Ishikawa (cell line): Measurements from ENCODE around the gene GLIS2.

Experiments
- CEBPB ChIP-seq: IDR thresholded peaks from 2 replicates; pipeline ENCODE4 v1.6.1; 2012
- CREB1 ChIP-seq: IDR thresholded peaks from 2 replicates; pipeline ENCODE4 v1.6.1; 2012; ENCODE audit warnings: low read depth
- EGR1 ChIP-seq: IDR thresholded peaks from 2 replicates; pipeline ENCODE4 v1.6.1; 2012
- EP300 ChIP-seq: IDR thresholded peaks from 2 replicates; pipeline ENCODE4 v1.6.1; 2012; ENCODE audit warnings: borderline replicate concordance
- FOXM1 ChIP-seq: IDR thresholded peaks from 2 replicates; pipeline ENCODE4 v1.6.1; 2012; ENCODE audit warnings: low read depth, borderline replicate concordance
- NFIC ChIP-seq: IDR thresholded peaks from 2 replicates; pipeline ENCODE4 v1.6.1; 2012
- RAD21 ChIP-seq: IDR thresholded peaks from 2 replicates; pipeline ENCODE4 v1.6.1; 2012; ENCODE audit warnings: low read depth
- TAF1 ChIP-seq: IDR thresholded peaks from 2 replicates; pipeline ENCODE4 v1.6.1; 2012; ENCODE audit warnings: low read depth, mild to moderate bottlenecking
- TCF12 ChIP-seq: IDR thresholded peaks from 2 replicates; pipeline ENCODE4 v1.6.1; 2012; ENCODE audit warnings: low read depth
- TEAD4 ChIP-seq: IDR thresholded peaks from 2 replicates; pipeline ENCODE4 v1.6.1; 2012
- YY1 ChIP-seq: IDR thresholded peaks from 2 replicates; pipeline ENCODE4 v1.6.1; 2012; ENCODE audit warnings: low read depth
- ZBTB7A ChIP-seq: IDR thresholded peaks from 2 replicates; pipeline ENCODE4 v1.6.1; 2012; ENCODE audit warnings: low read depth
- TF ChIP-seq, protein P1 (sequence below): IDR thresholded peaks from 2 replicates; pipeline ENCODE4 v1.6.1; 2012
- TF ChIP-seq, protein P2 (sequence below): IDR thresholded peaks from 2 replicates; pipeline ENCODE4 v1.6.1; 2012; ENCODE audit warnings: low read depth, mild to moderate bottlenecking
- TF ChIP-seq, protein P3 (sequence below): IDR thresholded peaks from 2 replicates; pipeline ENCODE4 v1.6.1; 2012

GLIS2 gene

GRCh38 chr16:4317532-4318450 lies 1.9 kb downstream of the GLIS2 start:
- TF ChIP-seq ZBTB7A, result peak; percentile 22; the same call in 1 of the 2 replicates
- TF ChIP-seq, protein P1, sequence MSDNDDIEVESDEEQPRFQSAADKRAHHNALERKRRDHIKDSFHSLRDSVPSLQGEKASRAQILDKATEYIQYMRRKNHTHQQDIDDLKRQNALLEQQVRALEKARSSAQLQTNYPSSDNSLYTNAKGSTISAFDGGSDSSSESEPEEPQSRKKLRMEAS, result no peak
- peak; percentile 72; the same call in 1 of the 2 replicates for TF ChIP-seq TCF12
- TF ChIP-seq CREB1, result no peak
- TF ChIP-seq TAF1, result no peak
- TF ChIP-seq EP300, result peak; percentile 41; the same call in 1 of the 2 replicates
- TF ChIP-seq, protein P2, sequence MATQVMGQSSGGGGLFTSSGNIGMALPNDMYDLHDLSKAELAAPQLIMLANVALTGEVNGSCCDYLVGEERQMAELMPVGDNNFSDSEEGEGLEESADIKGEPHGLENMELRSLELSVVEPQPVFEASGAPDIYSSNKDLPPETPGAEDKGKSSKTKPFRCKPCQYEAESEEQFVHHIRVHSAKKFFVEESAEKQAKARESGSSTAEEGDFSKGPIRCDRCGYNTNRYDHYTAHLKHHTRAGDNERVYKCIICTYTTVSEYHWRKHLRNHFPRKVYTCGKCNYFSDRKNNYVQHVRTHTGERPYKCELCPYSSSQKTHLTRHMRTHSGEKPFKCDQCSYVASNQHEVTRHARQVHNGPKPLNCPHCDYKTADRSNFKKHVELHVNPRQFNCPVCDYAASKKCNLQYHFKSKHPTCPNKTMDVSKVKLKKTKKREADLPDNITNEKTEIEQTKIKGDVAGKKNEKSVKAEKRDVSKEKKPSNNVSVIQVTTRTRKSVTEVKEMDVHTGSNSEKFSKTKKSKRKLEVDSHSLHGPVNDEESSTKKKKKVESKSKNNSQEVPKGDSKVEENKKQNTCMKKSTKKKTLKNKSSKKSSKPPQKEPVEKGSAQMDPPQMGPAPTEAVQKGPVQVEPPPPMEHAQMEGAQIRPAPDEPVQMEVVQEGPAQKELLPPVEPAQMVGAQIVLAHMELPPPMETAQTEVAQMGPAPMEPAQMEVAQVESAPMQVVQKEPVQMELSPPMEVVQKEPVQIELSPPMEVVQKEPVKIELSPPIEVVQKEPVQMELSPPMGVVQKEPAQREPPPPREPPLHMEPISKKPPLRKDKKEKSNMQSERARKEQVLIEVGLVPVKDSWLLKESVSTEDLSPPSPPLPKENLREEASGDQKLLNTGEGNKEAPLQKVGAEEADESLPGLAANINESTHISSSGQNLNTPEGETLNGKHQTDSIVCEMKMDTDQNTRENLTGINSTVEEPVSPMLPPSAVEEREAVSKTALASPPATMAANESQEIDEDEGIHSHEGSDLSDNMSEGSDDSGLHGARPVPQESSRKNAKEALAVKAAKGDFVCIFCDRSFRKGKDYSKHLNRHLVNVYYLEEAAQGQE, result no peak
- no peak for TF ChIP-seq YY1

DNA sequence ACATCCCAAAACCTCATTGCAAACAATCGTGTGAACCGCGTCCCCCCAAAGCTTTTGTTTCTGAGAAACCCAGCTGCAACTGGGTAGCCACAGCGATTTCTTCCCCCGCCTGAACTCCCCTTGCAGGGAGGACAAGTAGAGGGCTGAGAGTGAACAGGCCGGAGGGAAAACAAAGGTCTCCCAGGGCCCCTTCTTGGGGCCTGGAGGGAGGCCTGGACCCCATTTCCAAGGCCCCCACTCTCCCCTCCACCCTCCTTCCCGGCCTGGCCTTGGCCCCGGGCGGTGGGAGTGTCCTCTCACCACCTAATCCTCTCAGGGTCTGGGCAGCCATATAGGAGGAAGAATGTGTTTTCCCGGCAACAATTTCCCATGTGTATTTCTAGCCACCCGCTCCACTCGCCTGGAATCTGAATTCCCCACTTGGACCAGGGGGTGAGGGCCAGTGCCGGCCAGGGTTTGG lies 2.6 kb downstream of the GLIS2 start:
- TF ChIP-seq, protein P3, sequence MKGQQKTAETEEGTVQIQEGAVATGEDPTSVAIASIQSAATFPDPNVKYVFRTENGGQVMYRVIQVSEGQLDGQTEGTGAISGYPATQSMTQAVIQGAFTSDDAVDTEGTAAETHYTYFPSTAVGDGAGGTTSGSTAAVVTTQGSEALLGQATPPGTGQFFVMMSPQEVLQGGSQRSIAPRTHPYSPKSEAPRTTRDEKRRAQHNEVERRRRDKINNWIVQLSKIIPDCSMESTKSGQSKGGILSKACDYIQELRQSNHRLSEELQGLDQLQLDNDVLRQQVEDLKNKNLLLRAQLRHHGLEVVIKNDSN, result no peak
- TF ChIP-seq, protein P1, result no peak
- no peak for TF ChIP-seq EP300
- no peak for TF ChIP-seq TEAD4
- no peak for TF ChIP-seq EGR1
- TF ChIP-seq ZBTB7A, result no peak

- no peak for TF ChIP-seq EP300
- TF ChIP-seq FOXM1, result no peak
- no peak for TF ChIP-seq RAD21
- no peak for TF ChIP-seq NFIC
- TF ChIP-seq TCF12, result no peak
- no peak for TF ChIP-seq ZBTB7A
- TF ChIP-seq CREB1, result no peak
- no peak for TF ChIP-seq TAF1
- no peak for TF ChIP-seq EGR1
- TF ChIP-seq, protein P3, result no peak
- TF ChIP-seq, protein P2, result no peak
- TF ChIP-seq TEAD4, result no peak
- TF ChIP-seq, protein P1, result no peak
- TF ChIP-seq CEBPB, result no peak
- no peak for TF ChIP-seq YY1
Measured at GRCh38 chr16:4318967-4319366, 3.1 kb downstream of the GLIS2 start.

DNA sequence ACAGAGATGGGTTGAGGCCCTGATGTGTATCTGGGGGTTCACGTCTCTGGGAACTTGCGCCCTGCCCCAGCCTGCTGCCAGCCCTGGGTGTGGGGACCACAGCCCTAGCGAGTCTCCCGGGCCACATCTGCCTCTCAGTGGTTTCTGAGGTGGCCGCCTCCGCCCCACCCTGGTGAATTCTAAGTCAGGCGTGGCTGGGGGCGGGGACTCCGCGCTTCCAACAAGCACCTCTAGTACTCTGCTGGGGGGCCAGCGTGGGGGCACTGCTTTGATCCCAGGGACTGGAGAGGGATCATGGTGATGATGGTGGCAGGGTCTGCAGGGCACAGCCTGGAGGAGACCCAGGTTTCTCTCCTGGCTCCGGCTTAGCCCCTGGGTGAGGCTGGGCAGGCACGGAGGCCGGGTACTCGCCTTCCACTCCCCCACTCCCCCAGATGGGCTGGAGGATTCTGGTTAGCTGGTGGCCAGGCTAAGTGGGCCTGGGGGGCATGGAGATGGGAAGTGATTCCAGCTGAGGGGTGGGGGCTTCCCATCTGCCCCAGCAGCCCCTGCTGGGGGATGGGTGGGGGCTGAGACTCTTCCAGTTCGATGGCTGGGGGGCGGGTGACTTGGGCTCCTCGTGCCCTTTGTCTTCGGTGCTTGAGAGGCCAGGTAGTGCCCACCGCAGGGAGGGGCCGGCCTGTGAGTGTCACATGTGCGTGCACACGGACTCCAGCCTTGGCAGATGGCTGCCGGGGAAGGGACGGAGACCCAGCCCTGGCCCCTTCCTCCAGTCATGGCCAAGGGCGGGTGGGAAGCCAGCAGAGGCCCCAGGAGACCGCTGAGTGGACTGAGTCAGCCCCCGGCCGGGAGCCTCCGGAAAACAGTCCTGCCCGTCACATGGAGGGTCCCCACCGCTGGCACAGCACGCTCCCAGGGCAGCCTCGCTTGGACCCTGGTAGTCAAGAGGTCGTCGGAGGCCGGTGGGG lies 3.9 kb downstream of the GLIS2 start:
- TF ChIP-seq ZBTB7A (no peak), EGR1 (no peak), YY1 (no peak), FOXM1 (no peak), CREB1 (no peak), TAF1 (no peak)

GRCh38 chr16:4320571-4321137 lies 4.8 kb downstream of the GLIS2 start:
- TF ChIP-seq RAD21, result no peak
- TF ChIP-seq, protein P2, result no peak
